ENCODE data around the gene FKRP. TPM values are rescaled to one million over a fixed set of nuclear protein-coding genes. Genes with fewer than 3 reads are reported as not detected.

Gene FKRP
- polyA plus RNA-seq, 2 of the 4 experiments (the other 2 are of a cell fraction), result 14.7 to 18.8 TPM

GRCh38 chr19:46788262-46788967 lies 42.6 kb downstream of the FKRP start, which contains the start of gene SLC1A5:
Gene SLC1A5 (minus strand): TSS chr19:46788594. CDS start chr19:46787965, 629 bp downstream.
- FAIRE-seq, result no peak
- POLR2A ChIA-PET, result interaction anchor here (0.6 to 3.5 kb wide), 43 partner anchors 8 to 325 kb away, joined by 3 to 78 read pairs (median 4); partner anchors contain the start of genes AP2S1, ARHGAP35 and ZC3H4
- TF ChIP-seq HMGXB4 (CRISPR knock-in tag; IDR thresholded peaks at IDR 0.05; ENCODE audit: borderline replicate concordance) (no peak), BHLHE40 (IDR thresholded peaks at IDR 0.05; ENCODE audit: low read depth, low read length) (no peak), RFX5 (IDR thresholded peaks at IDR 0.05) (0 out of 2 replicates have a peak, but pooled peaks have one; percentile 66), HOXB13 (CRISPR knock-in tag; IDR thresholded peaks at IDR 0.05; ENCODE audit: low read depth) (no peak), CBX2 (IDR thresholded peaks at IDR 0.05; ENCODE audit: borderline replicate concordance, low read depth) (no peak), HOXA7 (CRISPR knock-in tag; IDR thresholded peaks at IDR 0.05) (no peak), FOSB (CRISPR knock-in tag; IDR thresholded peaks at IDR 0.05) (no peak), CHD4 (IDR thresholded peaks at IDR 0.05; ENCODE audit: borderline replicate concordance) (no peak), JUNB (IDR thresholded peaks at IDR 0.05) (no peak), ESRRA (IDR thresholded peaks at IDR 0.05; ENCODE audit: borderline replicate concordance, low read length) (no peak), EHMT2 (IDR thresholded peaks at IDR 0.05; ENCODE audit: low read depth) (no peak), JUN (IDR thresholded peaks at IDR 0.05) (peak; percentile 99 to 100), EP300 (IDR thresholded peaks at IDR 0.05) (0 out of 5 replicates have a peak, but pooled peaks of 1 of the 2 experiments have one; percentile 13), NFE2L2 (conservative IDR thresholded peaks at IDR 0.05; ENCODE audit: low read length) (no peak), ATOH8 (CRISPR knock-in tag; IDR thresholded peaks at IDR 0.05; ENCODE audit: low read depth) (0 out of 2 replicates have a peak, but pooled peaks have one; percentile 52), CEBPB (IDR thresholded peaks at IDR 0.05) (no peak), PHF8 (IDR thresholded peaks at IDR 0.05; ENCODE audit: borderline replicate concordance, low read depth) (peak; percentile 89), ZSCAN20 (CRISPR knock-in tag; IDR thresholded peaks at IDR 0.05) (no peak), POLR2AphosphoS2 (conservative IDR thresholded peaks at IDR 0.05; ENCODE audit: low read length) (no peak), KDM5A (IDR thresholded peaks at IDR 0.05) (no peak), RCOR1 (IDR thresholded peaks at IDR 0.05; ENCODE audit: low read depth, low read length) (no peak), SREBF2 (IDR thresholded peaks at IDR 0.05) (no peak), EHF (CRISPR knock-in tag; IDR thresholded peaks at IDR 0.05) (no peak), MAZ (IDR thresholded peaks at IDR 0.05; ENCODE audit: borderline replicate concordance, low read depth, low read length) (0 out of 2 replicates have a peak, but pooled peaks have one; percentile 39), NPAS2 (CRISPR knock-in tag; IDR thresholded peaks at IDR 0.05; ENCODE audit: borderline replicate concordance) (no peak), RNF2 (IDR thresholded peaks at IDR 0.05; ENCODE audit: borderline replicate concordance, low read depth) (no peak), KDM1A (IDR thresholded peaks at IDR 0.05; ENCODE audit: low read depth) (no peak), TFCP2L1 (CRISPR knock-in tag; IDR thresholded peaks at IDR 0.05) (no peak), MAFK (IDR thresholded peaks at IDR 0.05; ENCODE audit: partially characterized antibody) (no peak), ELK1 (IDR thresholded peaks at IDR 0.05; ENCODE audit: low read depth, low read length) (no peak)
- TF ChIP-seq, protein P1, sequence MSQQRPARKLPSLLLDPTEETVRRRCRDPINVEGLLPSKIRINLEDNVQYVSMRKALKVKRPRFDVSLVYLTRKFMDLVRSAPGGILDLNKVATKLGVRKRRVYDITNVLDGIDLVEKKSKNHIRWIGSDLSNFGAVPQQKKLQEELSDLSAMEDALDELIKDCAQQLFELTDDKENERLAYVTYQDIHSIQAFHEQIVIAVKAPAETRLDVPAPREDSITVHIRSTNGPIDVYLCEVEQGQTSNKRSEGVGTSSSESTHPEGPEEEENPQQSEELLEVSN (IDR thresholded peaks at IDR 0.05; ENCODE audit: borderline replicate concordance, low read depth), result peak; percentile 98
- TF ChIP-seq, protein P2, sequence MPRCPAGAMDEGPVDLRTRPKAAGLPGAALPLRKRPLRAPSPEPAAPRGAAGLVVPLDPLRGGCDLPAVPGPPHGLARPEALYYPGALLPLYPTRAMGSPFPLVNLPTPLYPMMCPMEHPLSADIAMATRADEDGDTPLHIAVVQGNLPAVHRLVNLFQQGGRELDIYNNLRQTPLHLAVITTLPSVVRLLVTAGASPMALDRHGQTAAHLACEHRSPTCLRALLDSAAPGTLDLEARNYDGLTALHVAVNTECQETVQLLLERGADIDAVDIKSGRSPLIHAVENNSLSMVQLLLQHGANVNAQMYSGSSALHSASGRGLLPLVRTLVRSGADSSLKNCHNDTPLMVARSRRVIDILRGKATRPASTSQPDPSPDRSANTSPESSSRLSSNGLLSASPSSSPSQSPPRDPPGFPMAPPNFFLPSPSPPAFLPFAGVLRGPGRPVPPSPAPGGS (IDR thresholded peaks at IDR 0.05), result peak; percentile 100
- TF ChIP-seq, protein P3, sequence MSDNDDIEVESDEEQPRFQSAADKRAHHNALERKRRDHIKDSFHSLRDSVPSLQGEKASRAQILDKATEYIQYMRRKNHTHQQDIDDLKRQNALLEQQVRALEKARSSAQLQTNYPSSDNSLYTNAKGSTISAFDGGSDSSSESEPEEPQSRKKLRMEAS (IDR thresholded peaks at IDR 0.05), result peak; percentile 99
- TF ChIP-seq, protein P4, sequence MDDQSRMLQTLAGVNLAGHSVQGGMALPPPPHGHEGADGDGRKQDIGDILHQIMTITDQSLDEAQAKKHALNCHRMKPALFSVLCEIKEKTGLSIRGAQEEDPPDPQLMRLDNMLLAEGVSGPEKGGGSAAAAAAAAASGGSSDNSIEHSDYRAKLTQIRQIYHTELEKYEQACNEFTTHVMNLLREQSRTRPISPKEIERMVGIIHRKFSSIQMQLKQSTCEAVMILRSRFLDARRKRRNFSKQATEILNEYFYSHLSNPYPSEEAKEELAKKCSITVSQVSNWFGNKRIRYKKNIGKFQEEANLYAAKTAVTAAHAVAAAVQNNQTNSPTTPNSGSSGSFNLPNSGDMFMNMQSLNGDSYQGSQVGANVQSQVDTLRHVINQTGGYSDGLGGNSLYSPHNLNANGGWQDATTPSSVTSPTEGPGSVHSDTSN (IDR thresholded peaks at IDR 0.05), result peak; percentile 82

More at GRCh38 chr19:46788262-46788967, 42.6 kb downstream of the FKRP start, which contains the start of gene SLC1A5:
- Histone ChIP-seq H3K4me1 (peaks cover 40% of the 10 kb centered on the region), H3K4me3 (peak within 1 kb of the TSS; percentile 66), H3K4me2 (peak within 1 kb of the TSS; percentile 88), H3K9me3 (no peaks in the 10 kb centered on the region), H3K27ac (peak within 1 kb of the TSS; percentile 96 to 97)
- CTCF ChIA-PET, result interaction anchor here (0.7 to 13.9 kb wide), 12 partner anchors 9 to 203 kb away, joined by 3 to 159 read pairs (median 8); no protein-coding TSS in a partner anchor
- ATAC-seq (peak; percentile 51 to 77), DNase-seq (ENCODE audit: low read depth in 1 of 2, low spot score in 1 of 2) (peak; percentile 99)
- WGBS (ENCODE audit: missing lambda C conversion rate), result 5% methylated on average over 45 of the region's 46 CpGs

Measured in A549 (cell line).